Body of pancreas (tissue), 4 donors: Measurements from ENCODE around the gene PGA3.
A peak's percentile ranks its signal among the peaks of the same experiment; 100 is the strongest.

Source experiments
- CTCF ChIP-seq, 7 experiments: fragments of 450-650 bp in 4 of 7; fragments of 200-600 bp in 3 of 7; sonication (generic) in 3 of 7; IDR thresholded peaks; one replicate each; pipeline ENCODE4 v1.5.1; 2016 to 2019; ENCODE audit warnings: antibody characterized with exemption in 7 of 7
- POLR2A ChIP-seq, 3 donors: fragments of 450-650 bp; IDR thresholded peaks; one replicate each; pipeline ENCODE4 v1.6.1; 2016; ENCODE audit warnings: antibody characterized with exemption in 3 of 3, mild to moderate bottlenecking in 2 of 3

DNA sequence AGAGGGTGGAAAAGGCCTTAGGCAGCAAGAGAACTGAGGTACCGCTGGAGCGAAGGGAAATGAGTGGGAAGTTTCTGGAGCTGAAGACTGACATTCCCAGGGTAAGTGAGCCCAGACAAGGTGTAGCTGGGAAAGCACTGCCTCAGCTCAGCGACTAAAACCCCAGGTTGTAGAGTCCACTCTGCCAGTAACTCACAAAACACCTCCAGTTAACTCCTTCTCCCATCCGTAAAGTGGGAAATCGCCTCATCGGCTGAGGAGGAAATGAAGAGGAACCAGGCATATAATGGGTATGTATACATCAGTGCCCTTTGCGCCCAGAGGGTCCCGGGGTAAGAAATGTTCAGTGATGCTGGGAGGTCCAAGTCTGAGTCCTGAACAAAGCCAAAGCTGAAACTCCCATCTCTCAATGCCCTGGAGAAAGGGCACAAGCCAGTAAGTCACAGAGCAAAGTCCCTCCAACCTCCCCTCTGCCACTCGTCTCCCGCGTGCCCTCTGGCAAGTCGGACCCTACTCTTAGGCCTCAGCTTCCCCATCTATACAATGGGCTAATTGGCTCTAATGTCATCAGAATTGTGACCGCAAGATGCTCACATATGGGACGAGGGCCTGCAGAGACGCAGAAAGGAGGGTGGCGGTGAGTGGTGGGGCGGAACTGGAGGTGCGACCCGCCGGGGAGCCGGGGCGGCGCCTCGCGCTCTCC, 42.7 kb upstream of the PGA3 start:
- TF ChIP-seq CTCF (IDR thresholded peaks at IDR 0.05) (no peak), POLR2A (IDR thresholded peaks at IDR 0.05) (peak in 2 of 3 donors; percentile 67 to 69)
